ENCODE data around the gene SVIL. TPM values are rescaled to one million over a fixed set of nuclear protein-coding genes. Genes with fewer than 3 reads are reported as not detected.
"Not testable (repeated sequence)": the region's sequence is repeated elsewhere in the genome, so short reads cannot be mapped to it uniquely, and the experiment has no call there.

Gene SVIL
- total RNA-seq, 3 donors from 2014 or later, result 67.6 to 1,278 (median 86.0) TPM

GRCh38 chr10:29492774-29493173, 142.0 kb downstream of the SVIL start:
- intact Hi-C loops (cut with DNase I, micrococcal nuclease), result no loop called here
- DNase-seq, result no peak
- Histone ChIP-seq H3K4me1 (ENCODE audit: low read depth) (no peaks in the 10 kb centered on the region), H3K4me3 (no peak overlapping the region), H3K9me3 (no peaks in the 10 kb centered on the region), H3K36me3 (ENCODE audit: low read depth) (no peaks in the 10 kb centered on the region)
- no peak for ATAC-seq
- TF ChIP-seq CTCF (IDR thresholded peaks at IDR 0.05), result no peak

GRCh38 chr10:29491918-29492317, 142.9 kb downstream of the SVIL start:
- intact Hi-C loops (cut with DNase I, micrococcal nuclease), result no loop called here
- no peak for ATAC-seq
- TF ChIP-seq CTCF (IDR thresholded peaks at IDR 0.05), result no peak
- no peak for DNase-seq
- Histone ChIP-seq H3K4me3 (no peak overlapping the region), H3K36me3 (ENCODE audit: low read depth) (no peaks in the 10 kb centered on the region), H3K4me1 (ENCODE audit: low read depth) (no peaks in the 10 kb centered on the region), H3K9me3 (no peaks in the 10 kb centered on the region)

- H3K9me3 ChIP-seq; H3K4me1 ChIP-seq (ENCODE audit: low read depth); H3K36me3 ChIP-seq (ENCODE audit: low read depth); intact Hi-C loops (cut with DNase I, micrococcal nuclease); DNase-seq; H3K4me3 ChIP-seq; ATAC-seq: not testable (repeated sequence)
Observed at GRCh38 chr10:29490781-29491280, 143.9 kb downstream of the SVIL start.

- H3K9me3 ChIP-seq; intact Hi-C loops (cut with DNase I, micrococcal nuclease); DNase-seq; ATAC-seq; H3K36me3 ChIP-seq (ENCODE audit: low read depth); H3K4me1 ChIP-seq (ENCODE audit: low read depth); H3K4me3 ChIP-seq: not testable (repeated sequence)
Observed at GRCh38 chr10:29488471-29488870, 146.3 kb downstream of the SVIL start.

GRCh38 chr10:29487884-29488266, 146.9 kb downstream of the SVIL start:
- H3K4me3 ChIP-seq; H3K4me1 ChIP-seq (ENCODE audit: low read depth); H3K36me3 ChIP-seq (ENCODE audit: low read depth); ATAC-seq; H3K9me3 ChIP-seq; DNase-seq; intact Hi-C loops (cut with DNase I, micrococcal nuclease): not testable (repeated sequence)

- H3K4me3 ChIP-seq; ATAC-seq; intact Hi-C loops (cut with DNase I, micrococcal nuclease); H3K4me1 ChIP-seq (ENCODE audit: low read depth); H3K9me3 ChIP-seq; DNase-seq; H3K36me3 ChIP-seq (ENCODE audit: low read depth): not testable (repeated sequence)
Observed at GRCh38 chr10:29487032-29487883, 147.5 kb downstream of the SVIL start.

- no peak for TF ChIP-seq CTCF (IDR thresholded peaks at IDR 0.05)
- Histone ChIP-seq H3K36me3 (ENCODE audit: low read depth) (peaks cover 7% of the 10 kb centered on the region), H3K4me1 (ENCODE audit: low read depth) (no peaks in the 10 kb centered on the region), H3K9me3 (no peaks in the 10 kb centered on the region), H3K4me3 (no peak overlapping the region)
- intact Hi-C loops (cut with DNase I, micrococcal nuclease), result no loop called here
- DNase-seq (no peak), ATAC-seq (no peak)
Observed at GRCh38 chr10:29486433-29486832, 148.3 kb downstream of the SVIL start.

- H3K9me3 ChIP-seq; H3K4me1 ChIP-seq (ENCODE audit: low read depth); ATAC-seq; intact Hi-C loops (cut with DNase I, micrococcal nuclease); DNase-seq; H3K36me3 ChIP-seq (ENCODE audit: low read depth); H3K4me3 ChIP-seq: not testable (repeated sequence)
Observed at GRCh38 chr10:29484677-29485076, 150.1 kb downstream of the SVIL start.
